Brain microvascular endothelial cell (primary cell): ENCODE results near the gene ZNF207.

ENCODE experiments used
- DNase-seq: peaks from one replicate; pipeline ENCODE4 v3.0.0-alpha.2; 2020
- H3K27ac ChIP-seq: fragments of 250-450 bp; sonication (Bioruptor Pico); 2 replicates; pipeline ENCODE4 v1.5.1; 2020; ENCODE audit warnings: mild to moderate bottlenecking, moderate library complexity
- H3K27me3 ChIP-seq: fragments of 250-450 bp; sonication (Bioruptor Pico); replicated peaks from 2 replicates; pipeline ENCODE4 v1.5.1; 2020; ENCODE audit warnings: mild to moderate bottlenecking
- H3K36me3 ChIP-seq: fragments of 250-450 bp; sonication (Bioruptor Pico); replicated peaks from 2 replicates; pipeline ENCODE4 v1.5.1; 2020; ENCODE audit warnings: mild to moderate bottlenecking
- H3K4me3 ChIP-seq: 2 replicates; pipeline ENCODE4 v1.5.1; 2011; ENCODE audit warnings: low read depth, mild to moderate bottlenecking, control low read depth, low read length, moderate library complexity
- CTCF ChIP-seq: IDR thresholded peaks from 2 replicates; pipeline ENCODE4 v1.5.1; 2011; ENCODE audit warnings: low read depth, mild to moderate bottlenecking, moderate library complexity, low read length, control low read depth, inconsistent platforms; ENCODE audit errors: missing control alignments
- in situ Hi-C: cut with HindIII; loops from 2 replicates; pipeline ENCODE4 v1.10.0; 2017; ENCODE audit warnings: low sequenced_read_pairs, low pct_ligation_motif_present

Gene ZNF207

DNA sequence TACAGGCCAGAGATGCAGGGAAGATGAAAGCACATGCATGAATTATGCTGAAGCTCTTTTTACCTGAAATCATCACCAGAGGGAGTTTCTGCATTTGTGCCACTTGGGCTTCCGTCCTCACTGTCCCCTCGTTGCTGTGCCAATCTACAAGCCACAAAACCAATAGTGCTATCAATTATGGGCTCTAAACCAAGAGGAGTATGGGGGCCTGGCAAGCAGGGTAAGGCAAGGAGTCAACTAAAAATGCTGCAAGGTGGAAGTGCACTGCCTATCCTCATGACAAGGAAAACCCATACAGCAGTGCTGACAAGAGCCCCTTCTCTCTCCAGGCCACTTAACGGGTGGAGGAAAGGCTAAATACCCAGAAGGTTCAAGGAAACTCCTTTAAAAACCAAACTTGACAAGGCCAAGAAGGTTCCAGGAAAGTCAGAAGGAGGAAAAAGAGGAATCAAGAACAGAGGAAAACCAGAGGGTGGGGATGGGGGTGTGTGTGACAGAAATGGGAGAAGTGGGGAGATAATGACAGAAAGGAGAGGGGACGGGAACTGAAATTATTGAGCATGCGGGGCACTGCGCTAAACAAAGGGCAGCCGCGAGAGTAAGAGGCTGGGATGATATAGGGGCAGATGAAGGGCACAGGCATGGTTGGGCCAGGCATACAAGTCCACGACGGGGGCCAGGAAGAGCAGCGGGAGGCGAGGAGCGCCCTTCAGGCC, 8.7 kb upstream of the ZNF207 start:
- no peak overlapping the region for H3K27ac ChIP-seq
- peak overlapping the region; percentile 71 for H3K4me3 ChIP-seq
- TF ChIP-seq CTCF = peak; percentile 47
- no peaks in the 10 kb centered on the region for H3K36me3 ChIP-seq
- no peak for DNase-seq
- in situ Hi-C loops = no loop called here
- H3K27me3 ChIP-seq = no peaks in the 10 kb centered on the region

GRCh38 chr17:32341857-32342602, 7.9 kb upstream of the ZNF207 start, which contains the start of gene C17orf75:
TSS of gene C17orf75 (minus strand) at chr17:32342173. CDS start at chr17:32342139, 34 bp downstream.
- Histone ChIP-seq H3K27ac (no peak within 1 kb of the TSS), H3K36me3 (no peaks in the 10 kb centered on the region), H3K27me3 (no peaks in the 10 kb centered on the region), H3K4me3 (peak within 1 kb of the TSS; percentile 71)
- in situ Hi-C loops = no loop called here
- peak; percentile 55 for DNase-seq
- no peak for TF ChIP-seq CTCF

- H3K4me3 ChIP-seq = peak overlapping the region; percentile 71
- TF ChIP-seq CTCF = no peak
- no peaks in the 10 kb centered on the region for H3K36me3 ChIP-seq
- no peak for DNase-seq
- no peak overlapping the region for H3K27ac ChIP-seq
- in situ Hi-C loops = no loop called here
- H3K27me3 ChIP-seq = no peaks in the 10 kb centered on the region
Observed at GRCh38 chr17:32342603-32343325, 7.2 kb upstream of the ZNF207 start.

DNA sequence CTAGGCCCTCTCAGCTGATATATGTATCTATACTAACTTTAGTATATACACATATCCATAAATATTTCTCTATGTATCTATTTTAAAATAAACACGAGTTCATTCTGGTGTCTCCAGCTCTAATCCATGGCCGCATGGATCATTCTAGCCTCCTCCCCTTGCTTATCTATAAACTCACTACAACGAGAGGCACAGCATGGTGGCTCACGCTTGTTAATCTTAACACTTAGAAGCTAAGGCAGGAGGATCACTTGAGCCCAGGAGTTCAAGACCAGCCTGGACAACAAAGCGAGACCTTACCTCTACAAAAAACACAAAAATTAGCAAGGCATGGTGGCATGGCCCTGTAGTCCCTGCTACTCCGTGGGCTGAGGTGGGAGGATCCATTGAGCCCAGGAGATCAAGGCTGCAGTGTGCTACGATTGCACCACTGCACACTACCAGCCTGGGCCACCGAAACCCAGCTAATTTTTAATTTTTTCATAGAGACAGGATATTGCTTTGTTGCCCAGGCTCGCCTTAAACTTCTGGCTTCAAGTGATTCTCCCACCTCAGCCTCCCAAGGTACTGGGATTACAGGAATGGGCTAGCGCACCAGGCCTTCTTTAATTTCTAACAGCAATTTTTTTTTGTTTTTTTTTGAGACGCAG, 3.9 kb upstream of the ZNF207 start:
- TF ChIP-seq CTCF = no peak
- no peak for DNase-seq
- H3K27ac ChIP-seq = no peak overlapping the region
- H3K36me3 ChIP-seq = peaks cover 4% of the 10 kb centered on the region
- in situ Hi-C loops = no loop called here
- H3K27me3 ChIP-seq = no peaks in the 10 kb centered on the region
- H3K4me3 ChIP-seq = no peak overlapping the region

DNA sequence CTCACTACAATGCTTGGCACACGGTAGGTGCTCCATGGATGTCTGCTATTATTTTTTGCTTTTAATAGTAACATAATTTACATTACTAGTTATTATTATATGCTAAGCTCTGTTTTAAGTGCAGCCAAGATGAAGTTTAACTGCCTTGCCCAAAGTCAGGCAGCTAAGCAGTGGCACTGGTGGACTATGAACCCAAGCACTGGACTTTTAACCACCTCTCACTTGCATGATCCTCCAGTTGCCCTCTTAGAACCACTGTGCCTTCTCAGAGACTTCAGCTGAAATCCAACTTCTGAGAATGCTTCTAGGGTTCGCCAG, 1.5 kb upstream of the ZNF207 start:
- TF ChIP-seq CTCF = no peak
- Histone ChIP-seq H3K27ac (no peak overlapping the region), H3K36me3 (peaks cover 16% of the 10 kb centered on the region), H3K27me3 (no peaks in the 10 kb centered on the region), H3K4me3 (no peak overlapping the region)
- in situ Hi-C loops = no loop called here
- no peak for DNase-seq
